Upper lobe of right lung (tissue), 1 donor: ENCODE data around the gene ABLIM3. TPM values are rescaled to one million over a fixed set of nuclear protein-coding genes. Genes with fewer than 3 reads are reported as not detected.
A peak's percentile ranks its signal among the peaks of the same experiment; 100 is the strongest.

ENCODE experiments used
- ATAC-seq: fragments of 200-7000 bp; cut with Tn5 transposase; one replicate; pipeline ENCODE4 v1.9.1; 2020; ENCODE audit warnings: mild to moderate bottlenecking, moderate library complexity
- DNase-seq: peaks from one replicate; pipeline ENCODE4 v3.0.0-alpha.2; 2020
- H3K27ac ChIP-seq: fragments of 200-600 bp; one replicate; pipeline ENCODE4 v1.8.0; 2022
- H3K27me3 ChIP-seq: fragments of 200-600 bp; one replicate; pipeline ENCODE4 v1.8.0; 2022; ENCODE audit warnings: mild to moderate bottlenecking
- H3K36me3 ChIP-seq: fragments of 200-600 bp; one replicate; pipeline ENCODE4 v1.8.0; 2022
- H3K4me1 ChIP-seq: fragments of 200-600 bp; one replicate; pipeline ENCODE4 v1.8.0; 2022
- H3K4me3 ChIP-seq: fragments of 200-600 bp; one replicate; pipeline ENCODE4 v1.8.0; 2022; ENCODE audit warnings: mild to moderate bottlenecking
- H3K9me3 ChIP-seq: fragments of 200-600 bp; one replicate; pipeline ENCODE4 v1.8.0; 2022
- intact Hi-C: fragments of 100-400 bp; cut with DNase I; formaldehyde crosslinking; loops from one replicate; pipeline ENCODE4 v1.11.0; 2022
- total RNA-seq: library from RNA; stranded (reverse); fragmentation: NEBNext Ultra II Directional; extraction: Animal tissue kit (Norgen Biotek cat#: 25700); gene quantifications from one replicate; pipeline ENCODE4 v1.2.1, GENCODE V29; 2021
- TF ChIP-seq, protein P1 (sequence below): fragments of 200-600 bp; IDR thresholded peaks from one replicate; pipeline ENCODE4 v1.8.0; 2022; ENCODE audit warnings: antibody characterized with exemption
- donor health status: DM: no; HTN: yes; CAD: no; lungs with severe emphysema.

ABLIM3 gene
- total RNA-seq, 1 donor from 2014 or later = 31.9 TPM

- intact Hi-C loops = no loop called here
- Histone ChIP-seq H3K27ac (no peak overlapping the region), H3K36me3 (peaks cover 5% of the 10 kb centered on the region), H3K4me1 (no peaks in the 10 kb centered on the region), H3K4me3 (no peak overlapping the region), H3K9me3 (no peaks in the 10 kb centered on the region), H3K27me3 (no peaks in the 10 kb centered on the region)
- DNase-seq (no peak), ATAC-seq (no peak)
- TF ChIP-seq, protein P1, sequence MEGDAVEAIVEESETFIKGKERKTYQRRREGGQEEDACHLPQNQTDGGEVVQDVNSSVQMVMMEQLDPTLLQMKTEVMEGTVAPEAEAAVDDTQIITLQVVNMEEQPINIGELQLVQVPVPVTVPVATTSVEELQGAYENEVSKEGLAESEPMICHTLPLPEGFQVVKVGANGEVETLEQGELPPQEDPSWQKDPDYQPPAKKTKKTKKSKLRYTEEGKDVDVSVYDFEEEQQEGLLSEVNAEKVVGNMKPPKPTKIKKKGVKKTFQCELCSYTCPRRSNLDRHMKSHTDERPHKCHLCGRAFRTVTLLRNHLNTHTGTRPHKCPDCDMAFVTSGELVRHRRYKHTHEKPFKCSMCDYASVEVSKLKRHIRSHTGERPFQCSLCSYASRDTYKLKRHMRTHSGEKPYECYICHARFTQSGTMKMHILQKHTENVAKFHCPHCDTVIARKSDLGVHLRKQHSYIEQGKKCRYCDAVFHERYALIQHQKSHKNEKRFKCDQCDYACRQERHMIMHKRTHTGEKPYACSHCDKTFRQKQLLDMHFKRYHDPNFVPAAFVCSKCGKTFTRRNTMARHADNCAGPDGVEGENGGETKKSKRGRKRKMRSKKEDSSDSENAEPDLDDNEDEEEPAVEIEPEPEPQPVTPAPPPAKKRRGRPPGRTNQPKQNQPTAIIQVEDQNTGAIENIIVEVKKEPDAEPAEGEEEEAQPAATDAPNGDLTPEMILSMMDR = no peak
Observed at GRCh38 chr5:149203921-149204441, 62.7 kb downstream of the ABLIM3 start.

- intact Hi-C loops = no loop called here
- Histone ChIP-seq H3K4me3 (no peak overlapping the region), H3K4me1 (no peaks in the 10 kb centered on the region), H3K36me3 (peaks cover 5% of the 10 kb centered on the region), H3K27ac (peak overlapping the region; percentile 60), H3K9me3 (no peaks in the 10 kb centered on the region), H3K27me3 (no peaks in the 10 kb centered on the region)
- ATAC-seq = peak; percentile 49
- no peak for DNase-seq
- TF ChIP-seq, protein P1 = no peak
Observed at GRCh38 chr5:149205625-149206523, 64.6 kb downstream of the ABLIM3 start.

GRCh38 chr5:149206524-149207141 is 65.3 kb downstream of the ABLIM3 start:
- peak; percentile 5 for ATAC-seq
- no peak for DNase-seq
- TF ChIP-seq, protein P1 = no peak
- H3K4me1 ChIP-seq = no peaks in the 10 kb centered on the region
- H3K4me3 ChIP-seq = no peak overlapping the region
- intact Hi-C loops = no loop called here
- peaks cover 1% of the 10 kb centered on the region for H3K36me3 ChIP-seq
- H3K9me3 ChIP-seq = no peaks in the 10 kb centered on the region
- peak overlapping the region; percentile 14 for H3K27ac ChIP-seq
- H3K27me3 ChIP-seq = no peaks in the 10 kb centered on the region

DNA sequence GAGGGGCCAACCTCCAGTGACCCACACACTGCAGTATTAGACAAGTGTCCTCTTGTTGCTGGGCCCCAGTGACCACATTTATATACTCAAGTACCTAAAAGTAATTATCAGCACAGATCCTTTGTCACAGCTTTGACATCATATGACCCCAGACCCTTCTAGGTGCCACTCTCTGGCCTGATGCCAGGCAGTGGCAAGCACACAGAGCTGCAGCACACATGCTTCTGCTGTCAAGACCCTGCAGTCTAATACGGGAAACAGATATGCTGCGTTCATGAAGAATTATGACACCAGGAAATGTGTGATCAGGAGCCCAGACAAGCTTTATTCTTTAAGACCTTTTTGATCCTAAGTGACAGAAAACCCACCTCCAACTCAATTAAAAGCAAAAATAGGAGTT is 66.5 kb downstream of the ABLIM3 start:
- no peak for DNase-seq

DNA sequence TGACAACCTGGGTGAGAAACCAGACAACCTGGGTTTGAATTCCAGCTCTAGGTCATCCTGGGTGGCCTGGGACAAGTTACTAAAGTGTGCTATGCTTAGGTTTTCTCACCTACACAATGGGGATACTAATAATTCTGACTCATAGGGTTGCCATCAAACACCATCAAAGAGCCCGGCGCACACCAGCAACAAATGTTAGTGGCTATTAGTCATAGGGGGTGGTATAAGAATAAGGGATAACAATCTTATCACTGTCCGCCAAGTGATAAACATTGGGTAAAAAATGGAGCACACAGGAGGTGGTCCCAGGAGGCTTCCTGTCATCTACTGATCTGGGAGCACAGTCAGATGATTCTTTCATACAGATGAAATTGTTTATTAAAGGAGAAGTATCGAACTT is 68.9 kb downstream of the ABLIM3 start:
- H3K4me3 ChIP-seq = no peak overlapping the region
- H3K36me3 ChIP-seq = no peaks in the 10 kb centered on the region
- intact Hi-C loops = no loop called here
- no peak for DNase-seq
- no peak for ATAC-seq
- H3K4me1 ChIP-seq = no peaks in the 10 kb centered on the region
- H3K9me3 ChIP-seq = no peaks in the 10 kb centered on the region
- no peaks in the 10 kb centered on the region for H3K27me3 ChIP-seq
- TF ChIP-seq, protein P1 = no peak
- H3K27ac ChIP-seq = no peak overlapping the region

More for the DNA sequence above, 66.5 kb downstream of the ABLIM3 start:
- intact Hi-C loops = no loop called here
- TF ChIP-seq, protein P1 = no peak
- Histone ChIP-seq H3K27me3 (no peaks in the 10 kb centered on the region), H3K36me3 (no peaks in the 10 kb centered on the region), H3K4me1 (no peaks in the 10 kb centered on the region), H3K9me3 (no peaks in the 10 kb centered on the region), H3K27ac (no peak overlapping the region), H3K4me3 (no peak overlapping the region)
- no peak for ATAC-seq
